ENCODE data around the gene ZNF516. TPM values are rescaled to one million over a fixed set of nuclear protein-coding genes. Genes with fewer than 3 reads are reported as not detected.
A peak's percentile ranks its signal among the peaks of the same experiment; 100 is the strongest.

ZNF516 gene
- total RNA-seq, 1 experiment from 2014 or later: 25.5 TPM

DNA sequence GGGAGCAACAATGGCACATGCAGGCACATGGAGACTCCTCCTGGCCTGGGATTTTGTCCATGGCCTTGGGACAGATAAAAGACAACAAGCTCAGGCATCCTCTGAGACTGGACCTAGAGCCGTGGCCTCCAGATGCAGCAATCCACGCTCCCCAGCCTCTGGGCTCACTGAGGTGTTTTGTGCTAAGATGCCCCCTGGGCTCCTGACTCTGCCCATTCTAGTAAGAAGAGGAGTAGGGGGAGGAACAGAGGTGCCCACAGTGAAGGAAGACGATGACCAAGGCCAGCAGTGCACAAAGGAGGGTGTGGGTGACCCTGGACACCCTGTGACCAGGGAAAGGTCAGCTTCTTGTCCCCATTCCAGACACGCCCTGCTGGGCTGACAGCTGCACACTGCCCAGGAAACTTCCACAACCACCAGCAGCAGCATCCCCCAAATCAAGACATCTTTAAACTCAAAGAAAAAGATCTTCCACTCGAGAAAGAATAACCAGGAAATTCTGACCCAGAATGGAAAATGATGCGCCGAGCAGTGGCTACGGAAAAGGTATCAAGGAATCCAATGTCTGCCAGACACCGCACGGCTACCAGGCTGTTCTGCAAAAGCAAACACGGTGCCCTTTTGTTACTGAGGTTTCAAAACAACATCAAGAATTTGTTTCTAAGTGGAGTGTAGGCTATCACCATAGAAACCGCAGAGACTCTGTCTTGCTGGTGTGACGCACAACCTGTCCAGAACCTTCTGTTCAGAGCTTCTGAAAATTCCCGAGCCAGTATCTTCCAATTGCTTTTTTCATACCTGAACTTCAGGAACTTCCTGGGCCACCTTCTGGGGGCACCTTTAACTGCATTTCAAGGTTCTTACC is 65.5 kb downstream of the ZNF516 start:
- H3K27me3 Mint-ChIP-seq (ENCODE audit: insufficient read depth, unreplicated experiment): no peaks in the 10 kb centered on the region
- DNase-seq: no peak
- no peak overlapping the region for H3K27ac Mint-ChIP-seq (ENCODE audit: unreplicated experiment)
- H3K4me3 Mint-ChIP-seq (ENCODE audit: unreplicated experiment): no peak overlapping the region
- no TSS peak for BruUV-seq (replicated peaks)
- Histone ChIP-seq H3K4me3 (ENCODE audit: low read depth, low read length) (no peak overlapping the region), H3K36me3 (ENCODE audit: control insufficient read depth, insufficient read depth, low read length) (no peaks in the 10 kb centered on the region), H3K27me3 (replicated peaks; ENCODE audit: control insufficient read depth, insufficient read depth, low read length) (no peaks in the 10 kb centered on the region), H3K9me3 (no peaks in the 10 kb centered on the region), H3K4me1 (no peaks in the 10 kb centered on the region)
- ChIA-PET POLR2A (no interaction called here), CTCF (no interaction called here)
- H3K36me3 Mint-ChIP-seq (ENCODE audit: insufficient read depth, unreplicated experiment): peaks cover 7% of the 10 kb centered on the region
- H3K9me3 Mint-ChIP-seq (ENCODE audit: unreplicated experiment): no peaks in the 10 kb centered on the region
- intact Hi-C loops (cut with micrococcal nuclease; ENCODE audit: unreplicated experiment): no loop called here
- H3K4me1 Mint-ChIP-seq (ENCODE audit: low read depth, unreplicated experiment): no peaks in the 10 kb centered on the region
- TF ChIP-seq, protein P1, sequence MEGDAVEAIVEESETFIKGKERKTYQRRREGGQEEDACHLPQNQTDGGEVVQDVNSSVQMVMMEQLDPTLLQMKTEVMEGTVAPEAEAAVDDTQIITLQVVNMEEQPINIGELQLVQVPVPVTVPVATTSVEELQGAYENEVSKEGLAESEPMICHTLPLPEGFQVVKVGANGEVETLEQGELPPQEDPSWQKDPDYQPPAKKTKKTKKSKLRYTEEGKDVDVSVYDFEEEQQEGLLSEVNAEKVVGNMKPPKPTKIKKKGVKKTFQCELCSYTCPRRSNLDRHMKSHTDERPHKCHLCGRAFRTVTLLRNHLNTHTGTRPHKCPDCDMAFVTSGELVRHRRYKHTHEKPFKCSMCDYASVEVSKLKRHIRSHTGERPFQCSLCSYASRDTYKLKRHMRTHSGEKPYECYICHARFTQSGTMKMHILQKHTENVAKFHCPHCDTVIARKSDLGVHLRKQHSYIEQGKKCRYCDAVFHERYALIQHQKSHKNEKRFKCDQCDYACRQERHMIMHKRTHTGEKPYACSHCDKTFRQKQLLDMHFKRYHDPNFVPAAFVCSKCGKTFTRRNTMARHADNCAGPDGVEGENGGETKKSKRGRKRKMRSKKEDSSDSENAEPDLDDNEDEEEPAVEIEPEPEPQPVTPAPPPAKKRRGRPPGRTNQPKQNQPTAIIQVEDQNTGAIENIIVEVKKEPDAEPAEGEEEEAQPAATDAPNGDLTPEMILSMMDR (IDR thresholded peaks at IDR 0.05; ENCODE audit: insufficient read depth in 1 of 2, low read depth in 1 of 2, low read length in 1 of 2, severe bottlenecking in 1 of 2, unreplicated experiment in 1 of 2): no peak

DNA sequence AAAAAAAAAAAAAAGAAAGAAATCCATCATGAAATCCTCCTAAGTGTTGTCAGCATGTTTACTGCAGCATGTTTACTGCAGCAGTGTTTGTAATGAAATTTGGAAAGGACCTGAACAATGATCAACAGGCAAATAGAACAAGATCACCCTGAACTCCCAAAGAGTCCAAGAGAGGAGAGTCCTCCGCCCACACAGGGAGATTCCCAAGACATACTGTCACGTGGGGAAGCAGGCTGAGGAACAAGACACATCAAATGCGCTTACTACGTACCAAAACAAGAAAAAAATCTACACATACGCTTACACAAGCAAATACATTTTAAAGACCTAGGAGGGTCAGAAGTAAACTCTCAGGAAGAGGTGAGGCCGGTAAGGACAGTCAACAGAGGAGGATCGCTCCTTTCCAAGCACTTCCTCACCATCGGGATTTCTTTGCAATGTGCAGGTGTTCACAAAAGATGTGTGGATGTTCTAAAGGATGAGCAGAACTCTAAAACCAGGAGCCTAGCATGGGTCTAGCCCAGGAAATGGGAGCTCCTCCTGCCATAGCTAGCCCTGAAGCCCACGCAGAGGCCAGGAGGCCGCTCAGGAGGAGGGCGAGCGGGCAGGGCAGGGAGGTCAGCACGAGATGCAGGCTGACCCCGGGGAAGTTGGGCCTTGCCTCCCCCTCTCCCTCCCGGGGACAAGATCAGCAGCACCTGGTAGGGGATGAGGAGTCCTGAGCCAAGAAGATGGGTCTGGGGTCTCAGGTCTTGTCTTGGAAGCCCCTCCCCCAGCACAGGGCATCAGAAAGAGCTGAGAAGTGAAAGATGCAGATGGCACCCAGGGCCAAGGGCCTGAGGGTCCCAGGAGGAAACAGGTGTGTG is 66.4 kb downstream of the ZNF516 start:
- BruUV-seq (replicated peaks): no TSS peak
- Histone ChIP-seq H3K4me3 (ENCODE audit: low read depth, low read length) (no peak overlapping the region), H3K4me1 (no peaks in the 10 kb centered on the region), H3K9me3 (no peaks in the 10 kb centered on the region), H3K36me3 (ENCODE audit: control insufficient read depth, insufficient read depth, low read length) (no peaks in the 10 kb centered on the region), H3K27me3 (replicated peaks; ENCODE audit: control insufficient read depth, insufficient read depth, low read length) (no peaks in the 10 kb centered on the region)
- TF ChIP-seq, protein P1 (IDR thresholded peaks at IDR 0.05; ENCODE audit: insufficient read depth in 1 of 2, low read depth in 1 of 2, low read length in 1 of 2, severe bottlenecking in 1 of 2, unreplicated experiment in 1 of 2): no peak
- Mint-ChIP-seq H3K27me3 (ENCODE audit: insufficient read depth, unreplicated experiment) (no peaks in the 10 kb centered on the region), H3K36me3 (ENCODE audit: insufficient read depth, unreplicated experiment) (peaks cover 7% of the 10 kb centered on the region), H3K4me3 (ENCODE audit: unreplicated experiment) (no peak overlapping the region), H3K4me1 (ENCODE audit: low read depth, unreplicated experiment) (no peaks in the 10 kb centered on the region), H3K27ac (ENCODE audit: unreplicated experiment) (no peak overlapping the region), H3K9me3 (ENCODE audit: unreplicated experiment) (no peaks in the 10 kb centered on the region)
- intact Hi-C loops (cut with micrococcal nuclease; ENCODE audit: unreplicated experiment): no loop called here
- CTCF ChIA-PET: no interaction called here
- POLR2A ChIA-PET: no interaction called here
- DNase-seq: no peak

DNA sequence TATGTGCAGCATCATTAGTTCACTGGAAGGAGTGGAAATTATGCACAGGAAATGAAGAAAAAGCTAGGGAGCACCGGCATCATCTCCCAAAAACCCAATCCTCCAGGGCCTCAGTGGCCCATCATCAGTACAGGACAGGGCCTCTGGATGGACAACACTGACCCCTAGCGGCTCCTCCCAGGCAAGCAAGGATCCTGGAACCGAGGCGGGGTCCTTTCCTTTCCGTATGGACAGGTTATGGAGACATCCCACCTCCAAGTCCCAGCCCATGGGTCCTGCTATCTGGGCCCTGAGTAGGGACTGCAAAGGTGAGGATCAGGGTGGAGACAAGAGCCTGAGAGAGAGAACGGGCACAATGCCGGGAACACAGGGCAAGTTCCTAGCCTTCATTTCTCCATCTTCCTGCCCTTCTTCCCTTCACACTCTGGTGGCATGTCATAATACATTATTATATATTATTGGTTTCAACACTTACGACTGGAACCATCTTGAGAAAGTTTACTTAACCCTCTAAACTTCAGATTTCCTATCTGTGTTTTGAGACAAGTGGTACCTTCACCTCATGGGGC is 68.2 kb downstream of the ZNF516 start:
- TF ChIP-seq, protein P1 (IDR thresholded peaks at IDR 0.05; ENCODE audit: insufficient read depth in 1 of 2, low read depth in 1 of 2, low read length in 1 of 2, severe bottlenecking in 1 of 2, unreplicated experiment in 1 of 2): peak; percentile 41 to 68
- no TSS peak for BruUV-seq (replicated peaks)
- Histone ChIP-seq H3K9me3 (no peaks in the 10 kb centered on the region), H3K4me1 (no peaks in the 10 kb centered on the region), H3K36me3 (ENCODE audit: control insufficient read depth, insufficient read depth, low read length) (no peaks in the 10 kb centered on the region), H3K27me3 (replicated peaks; ENCODE audit: control insufficient read depth, insufficient read depth, low read length) (no peaks in the 10 kb centered on the region), H3K4me3 (ENCODE audit: low read depth, low read length) (no peak overlapping the region)
- POLR2A ChIA-PET: no interaction called here
- CTCF ChIA-PET: interaction anchor here (0.6 kb wide), 1 partner anchor 52 kb away, joined by 3 read pairs; no protein-coding TSS in a partner anchor
- intact Hi-C loops (cut with micrococcal nuclease; ENCODE audit: unreplicated experiment): loop anchor here (1.0 kb wide), 1 partner anchor 28 kb away; no protein-coding TSS in a partner anchor
- no peaks in the 10 kb centered on the region for H3K27me3 Mint-ChIP-seq (ENCODE audit: insufficient read depth, unreplicated experiment)
- no peak overlapping the region for H3K27ac Mint-ChIP-seq (ENCODE audit: unreplicated experiment)
- H3K4me1 Mint-ChIP-seq (ENCODE audit: low read depth, unreplicated experiment): no peaks in the 10 kb centered on the region
- no peak overlapping the region for H3K4me3 Mint-ChIP-seq (ENCODE audit: unreplicated experiment)
- peak; percentile 37 to 40 for DNase-seq
- H3K9me3 Mint-ChIP-seq (ENCODE audit: unreplicated experiment): no peaks in the 10 kb centered on the region
- H3K36me3 Mint-ChIP-seq (ENCODE audit: insufficient read depth, unreplicated experiment): peaks cover 7% of the 10 kb centered on the region

All from Caco-2 (cell line).